Liver (tissue), 9 donors: Measurements from ENCODE around the gene DEGS2. TPM values are rescaled to one million over a fixed set of nuclear protein-coding genes. Genes with fewer than 3 reads are reported as not detected.

Experiments used
- DNase-seq: peaks from one replicate; pipeline ENCODE4 v3.0.0-alpha.2; 2017; ENCODE audit warnings: low spot score
- H3K27ac ChIP-seq, 2 donors: one replicate each; pipeline ENCODE4 v1.7.0; 2013; ENCODE audit warnings: inconsistent platforms in 2 of 2, low read length in 2 of 2, control low read depth in 1 of 2, low read depth in 1 of 2, mild to moderate bottlenecking in 1 of 2
- H3K27me3 ChIP-seq, 4 donors: one replicate each; pipeline versions ENCODE4 v1.6.1 to v1.7.0; 2013; ENCODE audit warnings: low read length in 3 of 4, inconsistent platforms in 1 of 4, mild to moderate bottlenecking in 1 of 4, moderate library complexity in 1 of 4; ENCODE audit not compliant: control insufficient read depth in 4 of 4, insufficient read depth in 4 of 4
- H3K36me3 ChIP-seq, 4 donors: one replicate each; pipeline versions ENCODE4 v1.6.1 to v1.7.0; 2013; ENCODE audit warnings: low read length in 3 of 4, mild to moderate bottlenecking in 3 of 4, low read depth in 1 of 4, moderate library complexity in 1 of 4; ENCODE audit not compliant: control insufficient read depth in 4 of 4, insufficient read depth in 3 of 4
- H3K4me1 ChIP-seq, 4 donors: one replicate each; pipeline versions ENCODE4 v1.6.1 to v1.7.0; 2013; ENCODE audit warnings: low read length in 3 of 4, mild to moderate bottlenecking in 3 of 4, moderate library complexity in 1 of 4; ENCODE audit not compliant: control insufficient read depth in 4 of 4, insufficient read depth in 4 of 4
- H3K4me3 ChIP-seq, 3 donors: one replicate each; pipeline versions ENCODE4 v1.6.1 to v1.7.0; 2013; ENCODE audit warnings: low read length in 3 of 3, control low read depth in 1 of 3, low read depth in 1 of 3, mild to moderate bottlenecking in 1 of 3
- H3K9ac ChIP-seq, 2 donors: one replicate each; pipeline ENCODE4 v1.7.0; 2013; ENCODE audit warnings: low read length in 2 of 2, mild to moderate bottlenecking in 2 of 2, moderate library complexity in 2 of 2, control low read depth in 1 of 2, low read depth in 1 of 2
- H3K9me3 ChIP-seq, 4 donors: one replicate each; pipeline versions ENCODE4 v1.6.1 to v1.7.0; 2013; ENCODE audit warnings: low read length in 3 of 4; ENCODE audit not compliant: control insufficient read depth in 4 of 4
- FOXA1 ChIP-seq: IDR thresholded peaks from 2 replicates; pipeline ENCODE4 v1.6.1; 2016; ENCODE audit warnings: antibody characterized with exemption
- FOXA2 ChIP-seq: IDR thresholded peaks from 2 replicates; pipeline ENCODE4 v1.6.1; 2016; ENCODE audit warnings: antibody characterized with exemption
- GABPA ChIP-seq, 2 donors: IDR thresholded peaks in 1 of 2; conservative IDR thresholded peaks in 1 of 2; 2 replicates each; pipeline ENCODE4 v1.6.1; 2016; ENCODE audit warnings: antibody characterized with exemption in 2 of 2, mild to moderate bottlenecking in 1 of 2, moderate library complexity in 1 of 2
- HNF4A ChIP-seq, 2 donors: conservative IDR thresholded peaks; 2 replicates each; pipeline ENCODE4 v1.6.1; 2016; ENCODE audit warnings: antibody characterized with exemption in 2 of 2, mild to moderate bottlenecking in 2 of 2
- HNF4G ChIP-seq: IDR thresholded peaks from 2 replicates; pipeline ENCODE4 v1.6.1; 2016; ENCODE audit warnings: antibody characterized with exemption
- JUND ChIP-seq, 2 donors: IDR thresholded peaks; 2 replicates each; pipeline ENCODE4 v1.6.1; 2016; ENCODE audit warnings: antibody characterized with exemption in 2 of 2
- RAD21 ChIP-seq, 2 donors: IDR thresholded peaks; 2 replicates each; pipeline ENCODE4 v1.6.1; 2016; ENCODE audit warnings: antibody characterized with exemption in 2 of 2, mild to moderate bottlenecking in 2 of 2
- RXRA ChIP-seq, 2 donors: IDR thresholded peaks; 2 replicates each; pipeline ENCODE4 v1.6.1; 2017 to 2018; ENCODE audit warnings: antibody characterized with exemption in 2 of 2, mild to moderate bottlenecking in 1 of 2
- SP1 ChIP-seq: IDR thresholded peaks from 2 replicates; pipeline ENCODE4 v1.6.1; 2018; ENCODE audit warnings: antibody characterized with exemption, mild to moderate bottlenecking
- TAF1 ChIP-seq: conservative IDR thresholded peaks from 2 replicates; pipeline ENCODE4 v1.6.1; 2016; ENCODE audit warnings: antibody characterized with exemption, mild to moderate bottlenecking
- YY1 ChIP-seq: IDR thresholded peaks from 2 replicates; pipeline ENCODE4 v1.6.1; 2016; ENCODE audit warnings: antibody characterized with exemption, mild to moderate bottlenecking
- WGBS: extraction: QIAGEN DNeasy Blood & Tissue Kit; methylation state at CpG from one replicate; pipeline ENCODE4 v1.1.7; 2013; 5-methylcytosine and 5-hydroxymethylcytosine counted together
- polyA plus RNA-seq, 2 donors: library from polyadenylated mRNA; stranded (reverse) in 1 of 2; unstranded in 1 of 2; fragments of 200-250 nt in 1 of 2; fragments of >200 nt in 1 of 2; fragmentation: Nextera tagmentation in 1 of 2; extraction: Ambion mirVana in 1 of 2; gene quantifications; one replicate each; pipeline versions ENCODE4 v1.2.1 to v1.2.3, GENCODE V29; 2013 to 2015
- total RNA-seq, 2 donors: library from RNA; depleted of rRNA; stranded (reverse); fragments of >200 nt; gene quantifications; one replicate each; pipeline ENCODE4 v1.2.3, GENCODE V29; 2014
- TF ChIP-seq, protein P1 (sequence below): IDR thresholded peaks from 2 replicates; pipeline ENCODE4 v1.6.1; 2016; ENCODE audit warnings: antibody characterized with exemption, mild to moderate bottlenecking
- TF ChIP-seq, protein P2 (sequence below): IDR thresholded peaks from 2 replicates; pipeline ENCODE4 v1.6.1; 2016; ENCODE audit warnings: antibody characterized with exemption
- TF ChIP-seq, protein P3 (sequence below): IDR thresholded peaks from 2 replicates; pipeline ENCODE4 v1.6.1; 2016; ENCODE audit warnings: antibody characterized with exemption
- TF ChIP-seq, protein P4 (sequence below): IDR thresholded peaks from 2 replicates; pipeline ENCODE4 v1.6.1; 2016; ENCODE audit warnings: antibody characterized with exemption
- donor health status: healthy.
- donor health status: healthy.
- donor health status: healthy.
- donor health status: healthy.
- donor health status: healthy.

Gene DEGS2
- total and polyA plus RNA-seq, 4 donors: 0.13 to 0.42 (median 0.27) TPM

DNA sequence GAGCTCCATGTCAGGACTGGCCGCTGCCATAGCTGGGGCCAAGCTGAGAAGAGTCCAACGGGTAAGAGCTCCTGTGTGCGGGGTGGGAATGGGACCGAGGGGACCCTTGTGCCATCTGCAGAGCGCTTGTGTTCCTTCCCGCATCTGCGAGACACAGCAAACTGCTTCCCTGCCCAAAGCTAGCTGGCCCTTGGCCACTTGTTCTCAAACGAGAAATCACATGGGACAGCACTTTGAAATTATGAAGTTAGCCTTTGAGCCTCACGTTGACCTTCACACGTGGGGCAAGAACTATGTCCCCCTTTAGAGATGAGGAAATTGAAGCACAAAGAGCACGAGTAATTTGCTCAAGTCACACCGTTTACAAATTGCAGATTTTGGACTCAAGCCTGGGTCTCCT is 30.8 kb downstream of the DEGS2 start (continued):
- TF ChIP-seq, protein P1, sequence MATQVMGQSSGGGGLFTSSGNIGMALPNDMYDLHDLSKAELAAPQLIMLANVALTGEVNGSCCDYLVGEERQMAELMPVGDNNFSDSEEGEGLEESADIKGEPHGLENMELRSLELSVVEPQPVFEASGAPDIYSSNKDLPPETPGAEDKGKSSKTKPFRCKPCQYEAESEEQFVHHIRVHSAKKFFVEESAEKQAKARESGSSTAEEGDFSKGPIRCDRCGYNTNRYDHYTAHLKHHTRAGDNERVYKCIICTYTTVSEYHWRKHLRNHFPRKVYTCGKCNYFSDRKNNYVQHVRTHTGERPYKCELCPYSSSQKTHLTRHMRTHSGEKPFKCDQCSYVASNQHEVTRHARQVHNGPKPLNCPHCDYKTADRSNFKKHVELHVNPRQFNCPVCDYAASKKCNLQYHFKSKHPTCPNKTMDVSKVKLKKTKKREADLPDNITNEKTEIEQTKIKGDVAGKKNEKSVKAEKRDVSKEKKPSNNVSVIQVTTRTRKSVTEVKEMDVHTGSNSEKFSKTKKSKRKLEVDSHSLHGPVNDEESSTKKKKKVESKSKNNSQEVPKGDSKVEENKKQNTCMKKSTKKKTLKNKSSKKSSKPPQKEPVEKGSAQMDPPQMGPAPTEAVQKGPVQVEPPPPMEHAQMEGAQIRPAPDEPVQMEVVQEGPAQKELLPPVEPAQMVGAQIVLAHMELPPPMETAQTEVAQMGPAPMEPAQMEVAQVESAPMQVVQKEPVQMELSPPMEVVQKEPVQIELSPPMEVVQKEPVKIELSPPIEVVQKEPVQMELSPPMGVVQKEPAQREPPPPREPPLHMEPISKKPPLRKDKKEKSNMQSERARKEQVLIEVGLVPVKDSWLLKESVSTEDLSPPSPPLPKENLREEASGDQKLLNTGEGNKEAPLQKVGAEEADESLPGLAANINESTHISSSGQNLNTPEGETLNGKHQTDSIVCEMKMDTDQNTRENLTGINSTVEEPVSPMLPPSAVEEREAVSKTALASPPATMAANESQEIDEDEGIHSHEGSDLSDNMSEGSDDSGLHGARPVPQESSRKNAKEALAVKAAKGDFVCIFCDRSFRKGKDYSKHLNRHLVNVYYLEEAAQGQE: no peak
- TF ChIP-seq FOXA1 (no peak), GABPA (IDR thresholded peaks at IDR 0.05 in 1 of 2, conservative IDR thresholded peaks at IDR 0.05 in 1 of 2) (no peak), RAD21 (IDR thresholded peaks at IDR 0.05) (no peak), YY1 (no peak)
- TF ChIP-seq, protein P2, sequence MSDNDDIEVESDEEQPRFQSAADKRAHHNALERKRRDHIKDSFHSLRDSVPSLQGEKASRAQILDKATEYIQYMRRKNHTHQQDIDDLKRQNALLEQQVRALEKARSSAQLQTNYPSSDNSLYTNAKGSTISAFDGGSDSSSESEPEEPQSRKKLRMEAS: no peak
- TF ChIP-seq, protein P3, sequence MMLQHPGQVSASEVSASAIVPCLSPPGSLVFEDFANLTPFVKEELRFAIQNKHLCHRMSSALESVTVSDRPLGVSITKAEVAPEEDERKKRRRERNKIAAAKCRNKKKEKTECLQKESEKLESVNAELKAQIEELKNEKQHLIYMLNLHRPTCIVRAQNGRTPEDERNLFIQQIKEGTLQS: no peak

DNA sequence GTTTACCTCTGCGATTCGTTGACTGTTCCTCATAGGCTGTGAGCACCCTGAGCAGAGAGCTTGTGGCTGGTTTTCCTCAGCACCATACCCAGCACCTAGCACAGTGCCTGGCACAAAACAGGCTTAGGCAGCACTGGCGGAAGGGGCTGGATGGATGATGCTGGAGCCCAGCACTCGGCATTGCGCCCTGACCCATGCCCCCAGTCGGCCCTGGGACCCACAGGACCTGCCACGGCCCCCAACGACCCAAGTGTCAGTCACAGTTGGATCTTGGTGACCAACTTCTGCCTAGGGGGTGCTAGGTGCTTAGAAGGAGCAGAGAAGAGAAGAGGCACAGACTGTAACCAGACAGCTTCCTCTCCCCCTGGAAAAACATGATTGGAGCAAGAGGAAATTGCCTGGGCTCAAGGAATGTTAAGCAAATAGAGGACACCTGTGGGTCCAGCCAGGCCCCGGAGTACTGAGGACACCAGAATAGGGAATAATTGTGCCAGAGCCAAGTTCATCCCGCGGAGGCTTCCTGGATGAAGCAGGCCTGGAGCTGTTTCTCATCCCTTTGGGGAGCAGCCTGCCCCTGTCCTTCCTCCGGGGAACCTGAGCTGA is 31.5 kb downstream of the DEGS2 start:
- no peaks in the 10 kb centered on the region for H3K9me3 ChIP-seq
- H3K27ac ChIP-seq: no peak overlapping the region
- 93% methylated on average over 12 of the region's 12 CpGs for WGBS
- peaks cover 12 to 52% (median 16%) of the 10 kb centered on the region in 4 donors for H3K36me3 ChIP-seq
- DNase-seq: no peak
- TF ChIP-seq FOXA1 (no peak), HNF4A (conservative IDR thresholded peaks at IDR 0.05) (no peak), TAF1 (no peak), SP1 (no peak), HNF4G (no peak), RAD21 (IDR thresholded peaks at IDR 0.05) (no peak), RXRA (IDR thresholded peaks at IDR 0.05) (no peak), FOXA2 (no peak), JUND (IDR thresholded peaks at IDR 0.05) (no peak)
- TF ChIP-seq, protein P4, sequence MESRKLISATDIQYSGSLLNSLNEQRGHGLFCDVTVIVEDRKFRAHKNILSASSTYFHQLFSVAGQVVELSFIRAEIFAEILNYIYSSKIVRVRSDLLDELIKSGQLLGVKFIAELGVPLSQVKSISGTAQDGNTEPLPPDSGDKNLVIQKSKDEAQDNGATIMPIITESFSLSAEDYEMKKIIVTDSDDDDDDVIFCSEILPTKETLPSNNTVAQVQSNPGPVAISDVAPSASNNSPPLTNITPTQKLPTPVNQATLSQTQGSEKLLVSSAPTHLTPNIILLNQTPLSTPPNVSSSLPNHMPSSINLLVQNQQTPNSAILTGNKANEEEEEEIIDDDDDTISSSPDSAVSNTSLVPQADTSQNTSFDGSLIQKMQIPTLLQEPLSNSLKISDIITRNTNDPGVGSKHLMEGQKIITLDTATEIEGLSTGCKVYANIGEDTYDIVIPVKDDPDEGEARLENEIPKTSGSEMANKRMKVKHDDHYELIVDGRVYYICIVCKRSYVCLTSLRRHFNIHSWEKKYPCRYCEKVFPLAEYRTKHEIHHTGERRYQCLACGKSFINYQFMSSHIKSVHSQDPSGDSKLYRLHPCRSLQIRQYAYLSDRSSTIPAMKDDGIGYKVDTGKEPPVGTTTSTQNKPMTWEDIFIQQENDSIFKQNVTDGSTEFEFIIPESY: no peak
- TF ChIP-seq, protein P1: no peak
- no peaks in the 10 kb centered on the region for H3K27me3 ChIP-seq
- H3K4me3 ChIP-seq: no peak overlapping the region
- H3K9ac ChIP-seq: no peak overlapping the region
- no peaks in the 10 kb centered on the region for H3K4me1 ChIP-seq
